K562 (cell line): Measurements from ENCODE around the gene HELZ2. TPM values are rescaled to one million over a fixed set of nuclear protein-coding genes. Genes with fewer than 3 reads are reported as not detected.

Experiments used
- ATAC-seq: fragments of 200-7000 bp; cut with Tn5 transposase; 3 replicates; pipeline ENCODE4 v1.9.1; 2020; ENCODE audit warnings: moderate library complexity
- BruUV-seq: library from RNA; stranded (reverse); fragments of 400-500 nt; replicated peaks from 2 replicates; lab custom pipeline; 2021; lab: Mats Ljungman, UMichigan
- CTCF ChIA-PET: fragments of 300-600 bp; formaldehyde crosslinking; extraction: SDS; loops from one replicate; lab custom pipeline; 2021; ENCODE audit warnings: low intra/inter-chr PET ratio; lab: Yijun Ruan, JAX
- POLR2A ChIA-PET: fragments of 300-600, 350-650 bp; sonication (Branson Sonifier 250); formaldehyde crosslinking; extraction: SDS; loops from one replicate; lab custom pipeline; 2021; ENCODE audit warnings: antibody characterized with exemption, inconsistent platforms; lab: Yijun Ruan, JAX
- DNase-seq, 4 experiments: peaks; one replicate each; pipeline versions ENCODE4 v3.0.0 to v3.0.0-alpha.2; 2011 to 2018; ENCODE audit warnings: low spot score in 3 of 4, mixed read lengths in 3 of 4; ENCODE audit errors: extremely low read depth in 1 of 4
- FAIRE-seq: peaks from 2 replicates; lab custom pipeline; 2011; peaks lifted over from hg19 to GRCh38; lab: Jason Lieb, UNC
- H2AFZ ChIP-seq: 2 replicates; pipeline ENCODE4 v1.6.0; 2011; ENCODE audit warnings: low read depth, low read length, control low read depth, inconsistent platforms
- H3K27ac ChIP-seq: fragments of 200-600 bp; 3 replicates; pipeline ENCODE4 v1.8.0; 2011; ENCODE audit warnings: low read depth, mild to moderate bottlenecking, control low read depth, inconsistent platforms, low read length, moderate library complexity, mixed read lengths; ENCODE audit errors: extremely low read depth
- H3K27me3 ChIP-seq, 2 experiments: fragments of 300-600 bp in 1 of 2; 2 replicates in 1 of 2; 3 replicates in 1 of 2; pipeline versions ENCODE4 v1.6.0 to v1.8.0; 2011; ENCODE audit warnings: inconsistent platforms in 2 of 2, low read length in 2 of 2, mild to moderate bottlenecking in 1 of 2, mixed read lengths in 1 of 2, moderate library complexity in 1 of 2; ENCODE audit not compliant: control insufficient read depth in 2 of 2, insufficient read depth in 2 of 2
- H3K36me3 ChIP-seq: fragments of 300-600 bp; 3 replicates; pipeline ENCODE4 v1.8.0; 2011; ENCODE audit warnings: mild to moderate bottlenecking, low read length, inconsistent platforms; ENCODE audit not compliant: control insufficient read depth, insufficient read depth
- H3K4me1 ChIP-seq, 2 experiments: fragments of 200-600 bp in 1 of 2; replicated peaks in 1 of 2; 2 replicates in 1 of 2; 3 replicates in 1 of 2; pipeline versions ENCODE4 v1.5.1 to v1.8.0; 2011; ENCODE audit warnings: inconsistent platforms in 2 of 2, low read length in 2 of 2, mild to moderate bottlenecking in 1 of 2, mixed read lengths in 1 of 2, moderate library complexity in 1 of 2; ENCODE audit not compliant: control insufficient read depth in 2 of 2, insufficient read depth in 2 of 2
- H3K4me2 ChIP-seq: 2 replicates; pipeline ENCODE4 v1.6.1; 2011; ENCODE audit warnings: low read length, control low read depth, inconsistent platforms, mixed read lengths; ENCODE audit not compliant: insufficient read depth
- H3K4me3 ChIP-seq: fragments of 200-600 bp; sonication (generic), shearing (Covaris generic); 2 replicates; pipeline ENCODE4 v1.5.1; 2016; ENCODE audit warnings: control low read depth, inconsistent platforms
- H3K79me2 ChIP-seq: fragments of 200-600 bp; 3 replicates; pipeline ENCODE4 v1.8.0; 2011; ENCODE audit warnings: low read length, inconsistent platforms; ENCODE audit not compliant: control insufficient read depth, insufficient read depth
- H3K9ac ChIP-seq, 2 experiments: 2 replicates each; pipeline versions ENCODE4 v1.6.0 to v1.6.1; 2011; ENCODE audit warnings: low read depth in 2 of 2, low read length in 2 of 2, control low read depth in 1 of 2, inconsistent platforms in 1 of 2, mild to moderate bottlenecking in 1 of 2, mixed read lengths in 1 of 2; ENCODE audit not compliant: insufficient read depth in 1 of 2
- H3K9me1 ChIP-seq: one replicate; pipeline ENCODE4 v1.6.0; 2011; ENCODE audit warnings: inconsistent platforms, mild to moderate bottlenecking, low read length, moderate library complexity; ENCODE audit not compliant: control insufficient read depth, insufficient read depth
- H3K9me3 ChIP-seq: replicated peaks from 2 replicates; pipeline ENCODE4 v1.5.1; 2011; ENCODE audit warnings: low read depth, low read length, inconsistent platforms; ENCODE audit not compliant: control insufficient read depth, insufficient read depth
- H4K20me1 ChIP-seq: replicated peaks from 2 replicates; pipeline ENCODE4 v1.6.1; 2011; ENCODE audit warnings: low read length, inconsistent platforms, mixed read lengths; ENCODE audit not compliant: control insufficient read depth, insufficient read depth
- ARID4B ChIP-seq: sonication (generic); formaldehyde crosslinking; IDR thresholded peaks from 2 replicates; pipeline ENCODE4 v1.8.0; 2022; ENCODE audit warnings: mild to moderate bottlenecking, missing genetic modification reagents
- NR4A1 ChIP-seq, 2 experiments: fragments of 250-450 bp in 1 of 2; fragments of 450-650 bp in 1 of 2; sonication (Bioruptor Pico) in 1 of 2; IDR thresholded peaks; 2 replicates each; pipeline versions ENCODE4 v1.4.0 to v1.6.1; 2016 to 2020; ENCODE audit warnings: mild to moderate bottlenecking in 2 of 2, missing compliant biosample characterization in 1 of 2, missing genetic modification characterization in 1 of 2, moderate library complexity in 1 of 2
- WGBS: fragments of 100-300 bp; shearing (Covaris generic); methylation state at CpG from one replicate; pipeline ENCODE4 v1.1.6; 2016; ENCODE audit warnings: low coverage, mixed read lengths; ENCODE audit not compliant: insufficient coverage; ENCODE audit errors: missing lambda C conversion rate; 5-methylcytosine and 5-hydroxymethylcytosine counted together
- in situ Hi-C: fragments of 300-500 bp; cut with MboI; formaldehyde crosslinking; loops from 4 replicates; pipeline ENCODE4 v1.15.0; 2018; ENCODE audit warnings: inconsistent platforms, mixed read lengths
- intact Hi-C: fragments of 100-400 bp; cut with micrococcal nuclease; formaldehyde crosslinking; loops from 2 replicates; pipeline ENCODE4 v1.14.2; 2022
- polyA plus RNA-seq, 8 experiments: library from polyadenylated mRNA; depleted of rRNA in 4 of 8; stranded (reverse) in 5 of 8; unstranded in 3 of 8; fragments of >200 nt; fragmentation: Nextera tagmentation in 2 of 8; fragmentation: Illumina TruSeq in 1 of 8; extraction: Ambion mirVana in 2 of 8; extraction: Trizol in 1 of 8; gene quantifications; 2 replicates each; pipeline versions ENCODE4 v1.2.1 to v1.2.3, GENCODE V29; 2011 to 2014; ENCODE audit warnings: inconsistent platforms in 1 of 8, missing spikeins in 1 of 8
- total RNA-seq, 7 experiments: library from RNA; depleted of rRNA in 6 of 7; stranded (reverse); fragments of >200 nt in 6 of 7; fragmentation: Illumina TruSeq in 2 of 7; extraction: Trizol in 2 of 7; gene quantifications; 2 replicates each; pipeline versions ENCODE4 v1.2.1 to v1.2.3, GENCODE V29; 2011 to 2021; ENCODE audit warnings: low replicate concordance in 1 of 7
- TF ChIP-seq, protein P1 (sequence below): sonication (generic); formaldehyde crosslinking; IDR thresholded peaks from 2 replicates; pipeline ENCODE4 v1.8.1; 2022; ENCODE audit warnings: missing genetic modification reagents

HELZ2 gene
- total and polyA plus RNA-seq, 9 of the 15 experiments (the other 6 are each of a cell fraction or from before 2014, with no cell fraction given): 0.03 to 7.8 (median 2.9) TPM; not detected in 1

DNA sequence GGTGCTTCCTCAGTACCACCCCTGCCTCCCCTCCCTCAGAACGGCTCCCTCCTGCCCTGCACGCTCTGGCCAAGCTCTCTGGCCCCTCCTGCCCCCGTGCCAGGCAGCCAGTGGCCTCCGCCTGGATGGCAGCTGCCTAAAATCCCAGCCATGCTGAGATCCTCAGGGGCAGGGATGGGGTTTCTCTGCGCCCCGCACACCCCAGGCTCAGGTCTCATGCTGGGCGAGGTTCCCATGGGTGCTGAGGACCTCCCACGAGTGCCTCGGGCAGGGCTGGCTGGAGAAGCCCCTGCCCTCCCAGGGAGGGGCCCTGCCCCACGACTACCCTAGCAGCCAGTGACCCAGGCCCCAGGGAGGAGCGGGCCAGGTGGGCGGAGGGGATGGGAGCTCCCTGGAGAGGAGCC is 39.6 kb downstream of the HELZ2 start:
- DNase-seq: no peak
- no peak overlapping the region for H3K4me3 ChIP-seq
- H3K79me2 ChIP-seq: no peaks in the 10 kb centered on the region
- no peak for FAIRE-seq
- BruUV-seq: no TSS peak
- ChIA-PET CTCF (no interaction called here), POLR2A (interaction anchor here (0.5 to 2.2 kb wide), 6 partner anchors 10 to 547 kb away, joined by 3 to 27 read pairs (median 5); partner anchors contain the start of gene PPDPF)
- in situ Hi-C loops: no loop called here
- no peak overlapping the region for H3K27ac ChIP-seq
- no peaks in the 10 kb centered on the region for H3K9me1 ChIP-seq
- no peak for TF ChIP-seq NR4A1 (CRISPR knock-in tag; IDR thresholded peaks at IDR 0.05)
- TF ChIP-seq NR4A1 (tag; IDR thresholded peaks at IDR 0.05): no peak
- TF ChIP-seq, protein P1, sequence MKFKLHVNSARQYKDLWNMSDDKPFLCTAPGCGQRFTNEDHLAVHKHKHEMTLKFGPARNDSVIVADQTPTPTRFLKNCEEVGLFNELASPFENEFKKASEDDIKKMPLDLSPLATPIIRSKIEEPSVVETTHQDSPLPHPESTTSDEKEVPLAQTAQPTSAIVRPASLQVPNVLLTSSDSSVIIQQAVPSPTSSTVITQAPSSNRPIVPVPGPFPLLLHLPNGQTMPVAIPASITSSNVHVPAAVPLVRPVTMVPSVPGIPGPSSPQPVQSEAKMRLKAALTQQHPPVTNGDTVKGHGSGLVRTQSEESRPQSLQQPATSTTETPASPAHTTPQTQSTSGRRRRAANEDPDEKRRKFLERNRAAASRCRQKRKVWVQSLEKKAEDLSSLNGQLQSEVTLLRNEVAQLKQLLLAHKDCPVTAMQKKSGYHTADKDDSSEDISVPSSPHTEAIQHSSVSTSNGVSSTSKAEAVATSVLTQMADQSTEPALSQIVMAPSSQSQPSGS (CRISPR knock-in tag): 0 out of 2 replicates have a peak, but pooled peaks have one; percentile 15
- 0 out of 2 replicates have a peak, but pooled peaks have one; percentile 45 for TF ChIP-seq ARID4B
- intact Hi-C loops: loop anchor here (10.0 kb wide), 2 partner anchors 120 to 170 kb away; partner anchors contain the start of genes ARFRP1, RTEL1, STMN3 and ZGPAT
- peaks cover 0 to 36% of the 10 kb centered on the region in 2 experiments; a peak in 3 of 5 replicates for H3K27me3 ChIP-seq
- ATAC-seq: no peak
- no peak overlapping the region for H2AFZ ChIP-seq
- H3K4me2 ChIP-seq: no peak overlapping the region
- H4K20me1 ChIP-seq: 0 out of 2 replicates have a peak, but pooled peaks cover 3% of the 10 kb centered on the region
- whole genome bisulfite sequencing: 28% methylated on average over 12 of the region's 12 CpGs
- no peaks in the 10 kb centered on the region for H3K36me3 ChIP-seq
- H3K9ac ChIP-seq: peak overlapping the region in 1 of 2 experiments; percentile 43; a peak in 1 of 4 replicates
- H3K4me1 ChIP-seq: peaks cover 6 to 80% of the 10 kb centered on the region in 2 experiments; a peak in 4 of 5 replicates
- H3K9me3 ChIP-seq: no peaks in the 10 kb centered on the region
